ENCODE measurements around the gene FAM227B.

Gene FAM227B

GRCh38 chr15:49303003-49303402 is 317.6 kb downstream of the FAM227B start:
- ATAC-seq = no peak
- H3K9me3 Mint-ChIP-seq = peaks cover 3% of the 10 kb centered on the region
- H3K27me3 Mint-ChIP-seq = no peaks in the 10 kb centered on the region
- no peak overlapping the region for H3K4me3 Mint-ChIP-seq
- peaks cover 73% of the 10 kb centered on the region for H3K36me3 Mint-ChIP-seq
- peaks cover 20% of the 10 kb centered on the region for H3K4me1 Mint-ChIP-seq
- no peak overlapping the region for H3K27ac Mint-ChIP-seq

GRCh38 chr15:49301562-49301961 is 319.1 kb downstream of the FAM227B start:
- H3K4me3 Mint-ChIP-seq = no peak overlapping the region

GRCh38 chr15:49300856-49301255 is 319.8 kb downstream of the FAM227B start:
- peaks cover 82% of the 10 kb centered on the region for H3K36me3 Mint-ChIP-seq
- H3K27ac Mint-ChIP-seq = no peak overlapping the region
- ATAC-seq = no peak

More at GRCh38 chr15:49301562-49301961, 319.1 kb downstream of the FAM227B start:
- peaks cover 3% of the 10 kb centered on the region for H3K9me3 Mint-ChIP-seq
- H3K27ac Mint-ChIP-seq = no peak overlapping the region
- peaks cover 78% of the 10 kb centered on the region for H3K36me3 Mint-ChIP-seq
- no peaks in the 10 kb centered on the region for H3K27me3 Mint-ChIP-seq
- H3K4me1 Mint-ChIP-seq = peaks cover 20% of the 10 kb centered on the region
- ATAC-seq = no peak

GRCh38 chr15:49297584-49297983 is 323.0 kb downstream of the FAM227B start:
- H3K9me3 Mint-ChIP-seq = peaks cover 8% of the 10 kb centered on the region
- H3K36me3 Mint-ChIP-seq = peaks cover 83% of the 10 kb centered on the region
- H3K4me1 Mint-ChIP-seq = peaks cover 10% of the 10 kb centered on the region
- ATAC-seq = no peak
- H3K27me3 Mint-ChIP-seq = no peaks in the 10 kb centered on the region
- H3K27ac Mint-ChIP-seq = no peak overlapping the region
- H3K4me3 Mint-ChIP-seq = no peak overlapping the region

More at GRCh38 chr15:49300856-49301255, 319.8 kb downstream of the FAM227B start:
- Mint-ChIP-seq H3K4me1 (peaks cover 20% of the 10 kb centered on the region), H3K27me3 (no peaks in the 10 kb centered on the region), H3K4me3 (no peak overlapping the region), H3K9me3 (peaks cover 6% of the 10 kb centered on the region)

GRCh38 chr15:49296258-49296657 is 324.4 kb downstream of the FAM227B start:
- H3K36me3 Mint-ChIP-seq = peaks cover 88% of the 10 kb centered on the region
- ATAC-seq = no peak
- no peak overlapping the region for H3K4me3 Mint-ChIP-seq
- peaks cover 8% of the 10 kb centered on the region for H3K9me3 Mint-ChIP-seq
- H3K27me3 Mint-ChIP-seq = no peaks in the 10 kb centered on the region
- no peak overlapping the region for H3K27ac Mint-ChIP-seq
- peaks cover 10% of the 10 kb centered on the region for H3K4me1 Mint-ChIP-seq

- Mint-ChIP-seq H3K27ac (no peak overlapping the region), H3K36me3 (peaks cover 75% of the 10 kb centered on the region), H3K4me3 (no peak overlapping the region), H3K27me3 (no peaks in the 10 kb centered on the region), H3K9me3 (peaks cover 6% of the 10 kb centered on the region), H3K4me1 (peaks cover under 1% of the 10 kb centered on the region)
- no peak for ATAC-seq
These were observed 326.7 kb downstream of the FAM227B start for GRCh38 chr15:49293941-49294340.

- ATAC-seq = no peak
- Mint-ChIP-seq H3K4me1 (no peaks in the 10 kb centered on the region), H3K36me3 (peaks cover 65% of the 10 kb centered on the region), H3K27ac (no peak overlapping the region), H3K9me3 (no peaks in the 10 kb centered on the region), H3K4me3 (no peak overlapping the region), H3K27me3 (no peaks in the 10 kb centered on the region)
These were observed 330.4 kb downstream of the FAM227B start for GRCh38 chr15:49290191-49290590.

- no peaks in the 10 kb centered on the region for H3K27me3 Mint-ChIP-seq
- no peak for ATAC-seq
These were observed 332.2 kb downstream of the FAM227B start for GRCh38 chr15:49288391-49288790.

GRCh38 chr15:49287481-49287880 is 333.1 kb downstream of the FAM227B start:
- no peak overlapping the region for H3K27ac Mint-ChIP-seq
- H3K4me3 Mint-ChIP-seq = no peak overlapping the region
- no peaks in the 10 kb centered on the region for H3K9me3 Mint-ChIP-seq
- ATAC-seq = no peak
- no peaks in the 10 kb centered on the region for H3K27me3 Mint-ChIP-seq
- H3K36me3 Mint-ChIP-seq = peaks cover 71% of the 10 kb centered on the region
- no peaks in the 10 kb centered on the region for H3K4me1 Mint-ChIP-seq

More at GRCh38 chr15:49288391-49288790, 332.2 kb downstream of the FAM227B start:
- Mint-ChIP-seq H3K4me1 (no peaks in the 10 kb centered on the region), H3K36me3 (peaks cover 69% of the 10 kb centered on the region), H3K27ac (no peak overlapping the region), H3K4me3 (no peak overlapping the region), H3K9me3 (no peaks in the 10 kb centered on the region)

GRCh38 chr15:49286649-49287404 is 333.8 kb downstream of the FAM227B start:
- H3K4me1 Mint-ChIP-seq = no peaks in the 10 kb centered on the region
- ATAC-seq = peak; percentile 64
- H3K27me3 Mint-ChIP-seq = no peaks in the 10 kb centered on the region
- no peaks in the 10 kb centered on the region for H3K9me3 Mint-ChIP-seq
- no peak overlapping the region for H3K27ac Mint-ChIP-seq
- H3K4me3 Mint-ChIP-seq = no peak overlapping the region
- H3K36me3 Mint-ChIP-seq = peaks cover 71% of the 10 kb centered on the region

- Mint-ChIP-seq H3K9me3 (no peaks in the 10 kb centered on the region), H3K27ac (no peak overlapping the region), H3K4me3 (no peak overlapping the region), H3K36me3 (peaks cover 71% of the 10 kb centered on the region), H3K27me3 (no peaks in the 10 kb centered on the region), H3K4me1 (no peaks in the 10 kb centered on the region)
- no peak for ATAC-seq
These were observed 338.3 kb downstream of the FAM227B start for GRCh38 chr15:49282366-49282765.

- no peak for ATAC-seq
- H3K27me3 Mint-ChIP-seq = no peaks in the 10 kb centered on the region
- H3K4me3 Mint-ChIP-seq = no peak overlapping the region
- peaks cover 55% of the 10 kb centered on the region for H3K36me3 Mint-ChIP-seq
- no peak overlapping the region for H3K27ac Mint-ChIP-seq
- no peaks in the 10 kb centered on the region for H3K9me3 Mint-ChIP-seq
- H3K4me1 Mint-ChIP-seq = no peaks in the 10 kb centered on the region
These were observed 340.8 kb downstream of the FAM227B start for GRCh38 chr15:49279521-49280456.

- ATAC-seq = no peak
- Mint-ChIP-seq H3K4me1 (no peaks in the 10 kb centered on the region), H3K27ac (no peak overlapping the region), H3K27me3 (no peaks in the 10 kb centered on the region), H3K36me3 (peaks cover 48% of the 10 kb centered on the region), H3K4me3 (no peak overlapping the region), H3K9me3 (no peaks in the 10 kb centered on the region)
These were observed 341.9 kb downstream of the FAM227B start for GRCh38 chr15:49278751-49279150.

Data from stimulated activated memory B cell treated with anti-CD40 and anti-IgM and Interleukin-4, amounts not matched to agents 10 μg/mL and 1 μg/mL and 100 μg/mL, for 72 hours (primary cell).